ENCODE data around the gene MYO3A. TPM values are rescaled to one million over a fixed set of nuclear protein-coding genes. Genes with fewer than 3 reads are reported as not detected.
"Not testable (repeated sequence)": the region's sequence is repeated elsewhere in the genome, so short reads cannot be mapped to it uniquely, and the experiment has no call there.

The MYO3A gene
- total RNA-seq, 2 experiments from 2014 or later = not detected

- DNase-seq = no peak
- TF ChIP-seq CTCF (IDR thresholded peaks at IDR 0.05) = no peak
- no peaks in the 10 kb centered on the region for H3K36me3 Mint-ChIP-seq (ENCODE audit: low read depth)
- H3K27me3 Mint-ChIP-seq = peaks cover 1% of the 10 kb centered on the region
- intact Hi-C loops (cut with micrococcal nuclease) = no loop called here
- ChIA-PET POLR2A (no interaction called here), CTCF (no interaction called here)
- no peak for ATAC-seq
- no peaks in the 10 kb centered on the region for H3K9me3 Mint-ChIP-seq
- H3K4me1 Mint-ChIP-seq (ENCODE audit: low read depth) = no peaks in the 10 kb centered on the region
- no peak overlapping the region for H3K27ac Mint-ChIP-seq
- no peak overlapping the region for H3K4me3 Mint-ChIP-seq
Measured at GRCh38 chr10:25999295-25999981, 65.4 kb downstream of the MYO3A start.

DNA sequence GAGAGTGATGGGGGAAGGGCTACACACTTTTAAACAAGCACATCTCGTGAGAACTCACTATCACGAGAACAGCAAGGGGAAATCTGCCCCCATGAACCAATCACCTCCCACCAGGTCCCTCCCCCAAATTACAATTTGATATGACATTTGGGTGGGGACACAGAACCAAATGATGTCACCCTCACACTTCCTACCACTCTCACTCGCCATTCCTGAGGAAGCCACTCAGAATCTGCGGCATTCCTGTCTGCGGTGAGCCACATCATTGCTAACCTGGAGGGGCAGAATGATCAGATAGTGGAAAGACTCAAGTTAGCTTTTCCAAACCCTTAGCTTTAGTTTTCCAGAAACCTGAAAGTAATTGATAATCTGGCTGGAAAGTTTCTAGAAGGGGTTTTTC lies 66.9 kb downstream of the MYO3A start:
- CTCF ChIA-PET = no interaction called here
- no peak for ATAC-seq
- H3K27ac Mint-ChIP-seq = no peak overlapping the region
- H3K4me1 Mint-ChIP-seq (ENCODE audit: low read depth) = no peaks in the 10 kb centered on the region
- H3K4me3 Mint-ChIP-seq = no peak overlapping the region
- no peak for DNase-seq
- no peaks in the 10 kb centered on the region for H3K9me3 Mint-ChIP-seq
- POLR2A ChIA-PET = no interaction called here
- TF ChIP-seq CTCF (IDR thresholded peaks at IDR 0.05) = no peak
- peaks cover 1% of the 10 kb centered on the region for H3K27me3 Mint-ChIP-seq
- intact Hi-C loops (cut with micrococcal nuclease) = no loop called here
- no peaks in the 10 kb centered on the region for H3K36me3 Mint-ChIP-seq (ENCODE audit: low read depth)

DNA sequence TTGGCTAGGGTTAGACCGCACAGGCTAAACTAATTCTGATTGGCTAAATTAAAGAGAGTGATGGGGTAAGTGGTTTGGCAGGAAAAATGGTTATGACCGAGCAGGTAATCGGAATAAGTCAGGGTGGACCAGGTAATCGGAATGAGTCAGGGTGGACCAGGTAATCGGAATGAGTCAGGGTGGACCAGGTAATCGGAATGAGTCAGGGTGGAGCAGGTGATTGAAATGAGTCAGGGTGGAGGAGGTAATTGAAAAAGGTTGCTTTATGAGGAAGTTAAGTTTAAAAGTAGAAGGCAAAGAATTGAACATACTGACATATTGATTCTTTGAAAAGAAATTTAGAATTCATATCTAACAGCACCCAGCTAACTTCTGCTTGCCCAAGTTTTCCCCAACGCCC lies 68.4 kb downstream of the MYO3A start:
- CTCF ChIA-PET; ATAC-seq; intact Hi-C loops (cut with micrococcal nuclease); H3K27ac Mint-ChIP-seq; H3K27me3 Mint-ChIP-seq; H3K4me1 Mint-ChIP-seq (ENCODE audit: low read depth); POLR2A ChIA-PET; H3K4me3 Mint-ChIP-seq; H3K36me3 Mint-ChIP-seq (ENCODE audit: low read depth); DNase-seq; H3K9me3 Mint-ChIP-seq: not testable (repeated sequence)

GRCh38 chr10:26015092-26015491 lies 81.1 kb downstream of the MYO3A start:
- TF ChIP-seq CTCF (IDR thresholded peaks at IDR 0.05) = no peak
- CTCF ChIA-PET = no interaction called here
- no peaks in the 10 kb centered on the region for H3K9me3 Mint-ChIP-seq
- ATAC-seq (no peak), DNase-seq (no peak)
- no peak overlapping the region for H3K27ac Mint-ChIP-seq
- intact Hi-C loops (cut with micrococcal nuclease) = no loop called here
- H3K36me3 Mint-ChIP-seq (ENCODE audit: low read depth) = no peaks in the 10 kb centered on the region
- H3K4me1 Mint-ChIP-seq (ENCODE audit: low read depth) = no peaks in the 10 kb centered on the region
- H3K27me3 Mint-ChIP-seq = peaks cover 2% of the 10 kb centered on the region
- no peak overlapping the region for H3K4me3 Mint-ChIP-seq
- POLR2A ChIA-PET = no interaction called here

DNA sequence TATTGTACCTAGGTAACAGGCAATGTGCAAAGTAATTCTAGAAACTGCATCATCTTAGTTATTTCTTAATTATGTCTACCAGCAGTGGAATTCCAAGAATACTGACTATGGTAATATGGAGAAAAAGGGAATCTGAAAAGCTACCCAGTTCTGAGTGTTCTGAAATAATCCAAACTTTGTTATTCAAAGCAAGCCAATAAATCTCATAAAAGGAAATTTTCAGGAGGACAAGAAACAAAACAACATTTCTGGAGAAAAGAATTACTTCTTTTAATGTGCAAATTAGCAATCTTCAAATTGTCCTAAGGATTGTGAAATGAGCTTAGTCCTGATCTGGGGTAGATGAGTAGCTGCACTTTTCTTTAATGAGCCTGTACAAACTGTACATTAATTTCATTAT lies 88.8 kb downstream of the MYO3A start:
- no peak for TF ChIP-seq CTCF (IDR thresholded peaks at IDR 0.05)
- Mint-ChIP-seq H3K27me3 (peaks cover 3% of the 10 kb centered on the region), H3K4me3 (no peak overlapping the region), H3K36me3 (ENCODE audit: low read depth) (no peaks in the 10 kb centered on the region), H3K27ac (no peak overlapping the region), H3K9me3 (no peaks in the 10 kb centered on the region), H3K4me1 (ENCODE audit: low read depth) (no peaks in the 10 kb centered on the region)
- intact Hi-C loops (cut with micrococcal nuclease) = no loop called here
- CTCF ChIA-PET = no interaction called here
- POLR2A ChIA-PET = no interaction called here
- no peak for DNase-seq
- no peak for ATAC-seq

- H3K27ac Mint-ChIP-seq = no peak overlapping the region
- DNase-seq = no peak
- no peaks in the 10 kb centered on the region for H3K36me3 Mint-ChIP-seq (ENCODE audit: low read depth)
- no peak for ATAC-seq
- intact Hi-C loops (cut with micrococcal nuclease) = no loop called here
- H3K4me3 Mint-ChIP-seq = no peak overlapping the region
- H3K9me3 Mint-ChIP-seq = no peaks in the 10 kb centered on the region
- TF ChIP-seq CTCF (IDR thresholded peaks at IDR 0.05) = no peak
- ChIA-PET CTCF (no interaction called here), POLR2A (no interaction called here)
- H3K4me1 Mint-ChIP-seq (ENCODE audit: low read depth) = no peaks in the 10 kb centered on the region
- H3K27me3 Mint-ChIP-seq = peaks cover 3% of the 10 kb centered on the region
Measured at GRCh38 chr10:26024303-26024702, 90.3 kb downstream of the MYO3A start.

Data from activated CD8-positive, alpha-beta T cell treated with anti-CD3 and anti-CD28 coated beads for 36 hours (primary cell).